GM15510 (cell line): ENCODE results near the gene MRPL18.

Experiments
- POLR2A ChIP-seq: IDR thresholded peaks from 3 replicates; pipeline ENCODE4 v1.6.1; 2011; ENCODE audit warnings: borderline replicate concordance; ENCODE audit not compliant: insufficient read length; ENCODE audit errors: extremely low read depth

MRPL18 gene

GRCh38 chr6:159790149-159790955, at the start of gene MRPL18:
TSS of gene MRPL18 (plus strand) at chr6:159790467. CDS start at chr6:159790588, 121 bp downstream.
- peak; percentile 60 for TF ChIP-seq POLR2A

GRCh38 chr6:159742165-159742564, 48.1 kb upstream of the MRPL18 start:
- TF ChIP-seq POLR2A: no peak

- no peak for TF ChIP-seq POLR2A
These were observed 45.2 kb upstream of the MRPL18 start for GRCh38 chr6:159745081-159745480.

- no peak for TF ChIP-seq POLR2A
These were observed 43.5 kb upstream of the MRPL18 start for GRCh38 chr6:159746759-159747158.

- TF ChIP-seq POLR2A: no peak
These were observed 38.8 kb upstream of the MRPL18 start for GRCh38 chr6:159751448-159751847.

- TF ChIP-seq POLR2A: no peak
These were observed 37.0 kb upstream of the MRPL18 start for GRCh38 chr6:159753081-159753872.

GRCh38 chr6:159754401-159754800, 35.9 kb upstream of the MRPL18 start:
- TF ChIP-seq POLR2A: no peak

GRCh38 chr6:159754959-159755914, 35.0 kb upstream of the MRPL18 start:
- no peak for TF ChIP-seq POLR2A

- no peak for TF ChIP-seq POLR2A
These were observed 33.8 kb upstream of the MRPL18 start for GRCh38 chr6:159756508-159756907.

- no peak for TF ChIP-seq POLR2A
These were observed 32.0 kb upstream of the MRPL18 start for GRCh38 chr6:159758031-159759001.

- TF ChIP-seq POLR2A: no peak
These were observed 30.6 kb upstream of the MRPL18 start for GRCh38 chr6:159759645-159760044.

GRCh38 chr6:159760602-159761057, 29.6 kb upstream of the MRPL18 start:
- no peak for TF ChIP-seq POLR2A

GRCh38 chr6:159761129-159761872, 29.0 kb upstream of the MRPL18 start:
- TF ChIP-seq POLR2A: no peak
